HepG2 (cell line): ENCODE results near the gene ARHGAP5.

ENCODE experiments used
- ATF6 ChIP-seq: sonication (generic); formaldehyde crosslinking; conservative IDR thresholded peaks from 2 replicates; pipeline ENCODE4 v1.4.0; 2020; ENCODE audit warnings: missing genetic modification reagents
- ATF7 ChIP-seq, 2 experiments: fragments of 450-650 bp in 1 of 2; sonication (generic) in 1 of 2; formaldehyde crosslinking in 1 of 2; IDR thresholded peaks; 2 replicates each; pipeline versions ENCODE4 v1.4.0 to v1.6.1; 2016 to 2020; ENCODE audit warnings: antibody characterized with exemption in 1 of 2, mild to moderate bottlenecking in 1 of 2, missing genetic modification reagents in 1 of 2
- CTCF ChIP-seq: sonication (generic); formaldehyde crosslinking; IDR thresholded peaks from 2 replicates; pipeline ENCODE4 v1.5.0; 2020; ENCODE audit warnings: mild to moderate bottlenecking, missing genetic modification reagents, moderate library complexity
- FOXP1 ChIP-seq, 2 experiments: fragments of 450-650 bp in 1 of 2; IDR thresholded peaks; 2 replicates each; pipeline ENCODE4 v1.6.1; 2017 to 2018; ENCODE audit warnings: antibody characterized with exemption in 1 of 2
- GPN1 ChIP-seq: sonication (generic); formaldehyde crosslinking; IDR thresholded peaks from 2 replicates; pipeline ENCODE4 v1.5.1; 2020; ENCODE audit warnings: missing genetic modification reagents, borderline replicate concordance
- NPAS2 ChIP-seq: sonication (generic); formaldehyde crosslinking; IDR thresholded peaks from 2 replicates; pipeline ENCODE4 v1.8.0; 2022; ENCODE audit warnings: mild to moderate bottlenecking, missing genetic modification reagents, borderline replicate concordance
- RXRA ChIP-seq: sonication (generic); formaldehyde crosslinking; IDR thresholded peaks from 2 replicates; pipeline ENCODE4 v1.5.1; 2020; ENCODE audit warnings: missing genetic modification reagents
- SIN3A ChIP-seq: IDR thresholded peaks from 2 replicates; pipeline ENCODE4 v1.6.1; 2011; ENCODE audit warnings: low read depth, mild to moderate bottlenecking, control low read depth, low read length, borderline replicate concordance
- ZNF567 ChIP-seq: sonication (generic); formaldehyde crosslinking; IDR thresholded peaks from 2 replicates; pipeline ENCODE4 v1.8.1; 2023; ENCODE audit warnings: mild to moderate bottlenecking, missing genetic modification reagents, borderline replicate concordance
- ZNF709 ChIP-seq: sonication (generic); formaldehyde crosslinking; IDR thresholded peaks from 2 replicates; pipeline ENCODE4 v1.5.0; 2020; ENCODE audit warnings: mild to moderate bottlenecking, missing genetic modification reagents

GRCh38 chr14:32186248-32186647 lies 109.1 kb downstream of the ARHGAP5 start:
- no peak for TF ChIP-seq CTCF (CRISPR knock-in tag)
- no peak for TF ChIP-seq ZNF567 (CRISPR knock-in tag)
- TF ChIP-seq RXRA, result no peak
- no peak for TF ChIP-seq GPN1 (CRISPR knock-in tag)
- TF ChIP-seq NPAS2 (CRISPR knock-in tag), result no peak
- no peak for TF ChIP-seq ATF7 (IDR thresholded peaks at IDR 0.05)
- TF ChIP-seq ATF7 (CRISPR knock-in tag; IDR thresholded peaks at IDR 0.05), result no peak
- no peak for TF ChIP-seq FOXP1 (IDR thresholded peaks at IDR 0.05)
- TF ChIP-seq FOXP1 (CRISPR knock-in tag; IDR thresholded peaks at IDR 0.05), result no peak
- no peak for TF ChIP-seq ZNF709 (CRISPR knock-in tag)
- no peak for TF ChIP-seq ATF6
- no peak for TF ChIP-seq SIN3A
